SK-N-SH (cell line): Measurements from ENCODE around the gene TBL3. TPM values are rescaled to one million over a fixed set of nuclear protein-coding genes. Genes with fewer than 3 reads are reported as not detected.

Experiments
- CTCF ChIA-PET: fragments of 300-600, 350-600 bp; formaldehyde crosslinking; extraction: SDS; loops from one replicate; lab custom pipeline; 2021; lab: Yijun Ruan, JAX
- POLR2A ChIA-PET: fragments of 350-600 bp; sonication (Branson Sonifier 250); formaldehyde crosslinking; extraction: SDS; loops from one replicate; lab custom pipeline; 2020; ENCODE audit warnings: antibody characterized with exemption, inconsistent platforms; lab: Yijun Ruan, JAX
- DNase-seq: peaks from one replicate; pipeline ENCODE4 v3.0.0; 2012
- H2AFZ ChIP-seq: fragments of 200-600 bp; sonication (generic); 2 replicates; pipeline ENCODE4 v1.8.1; 2016; ENCODE audit warnings: antibody characterized with exemption, mild to moderate bottlenecking, low read depth
- H3F3A ChIP-seq: fragments of 200-600 bp; sonication (generic); replicated peaks from 2 replicates; pipeline ENCODE3; 2016; ENCODE audit warnings: antibody characterized with exemption, mild to moderate bottlenecking; ENCODE audit not compliant: insufficient read depth
- H3K27ac ChIP-seq, 2 experiments: fragments of 200-500 bp in 1 of 2; fragments of 200-600 bp in 1 of 2; sonication (Bioruptor generic) in 1 of 2; sonication (generic), shearing (Covaris generic) in 1 of 2; 2 replicates each; pipeline versions ENCODE4 v1.5.1 to v1.6.1; 2014 to 2016; ENCODE audit warnings: low read depth in 2 of 2, inconsistent platforms in 1 of 2, low read length in 1 of 2, mild to moderate bottlenecking in 1 of 2, mixed read lengths in 1 of 2
- H3K27me3 ChIP-seq: fragments of 200-600 bp; sonication (generic), shearing (Covaris generic); 2 replicates; pipeline ENCODE4 v1.6.1; 2016; ENCODE audit warnings: mixed run types; ENCODE audit not compliant: insufficient read depth
- H3K36me3 ChIP-seq, 2 experiments: fragments of 200-500 bp in 1 of 2; fragments of 200-600 bp in 1 of 2; sonication (Bioruptor generic) in 1 of 2; sonication (generic) in 1 of 2; replicated peaks in 1 of 2; 2 replicates each; pipeline versions ENCODE3 to v1.5.1; 2014 to 2016; ENCODE audit warnings: low read length in 1 of 2, mild to moderate bottlenecking in 1 of 2; ENCODE audit not compliant: insufficient read depth in 2 of 2, control insufficient read depth in 1 of 2
- H3K4me1 ChIP-seq, 2 experiments: fragments of 200-500 bp in 1 of 2; fragments of 200-600 bp in 1 of 2; sonication (Bioruptor generic) in 1 of 2; sonication (generic), shearing (Covaris generic) in 1 of 2; 2 replicates each; pipeline versions ENCODE4 v1.5.1 to v1.6.1; 2014 to 2016; ENCODE audit warnings: low read depth in 1 of 2, low read length in 1 of 2, mixed run types in 1 of 2; ENCODE audit not compliant: insufficient read depth in 2 of 2, control insufficient read depth in 1 of 2
- H3K4me2 ChIP-seq: fragments of 200-600 bp; sonication (generic), shearing (Covaris generic); 2 replicates; pipeline ENCODE4 v1.6.1; 2017; ENCODE audit warnings: mixed run types
- H3K4me3 ChIP-seq, 2 experiments: fragments of 200-500 bp in 1 of 2; fragments of 200-600 bp in 1 of 2; sonication (Bioruptor generic) in 1 of 2; sonication (generic), shearing (Covaris generic) in 1 of 2; 2 replicates each; pipeline versions ENCODE4 v1.5.1 to v1.8.1; 2014 to 2016; ENCODE audit warnings: low read depth in 2 of 2, inconsistent platforms in 1 of 2, low read length in 1 of 2, mild to moderate bottlenecking in 1 of 2, mixed read lengths in 1 of 2, moderate library complexity in 1 of 2
- H3K79me2 ChIP-seq: fragments of 200-600 bp; sonication (generic); 2 replicates; pipeline ENCODE4 v1.8.1; 2017; ENCODE audit warnings: mild to moderate bottlenecking; ENCODE audit not compliant: insufficient read depth
- H3K9ac ChIP-seq: fragments of 200-600 bp; sonication (generic); 2 replicates; pipeline ENCODE4 v1.6.1; 2017; ENCODE audit warnings: mixed run types
- H3K9me2 ChIP-seq: fragments of 200-600 bp; sonication (generic); 2 replicates; pipeline ENCODE4 v1.6.1; 2017; ENCODE audit warnings: mixed run types
- H3K9me3 ChIP-seq: fragments of 200-600 bp; sonication (generic); 2 replicates; pipeline ENCODE4 v1.6.1; 2017; ENCODE audit warnings: mixed run types, mild to moderate bottlenecking, moderate library complexity
- H4K20me1 ChIP-seq: fragments of 200-600 bp; sonication (generic); 2 replicates; pipeline ENCODE4 v1.6.1; 2017; ENCODE audit warnings: mild to moderate bottlenecking, mixed run types; ENCODE audit not compliant: insufficient read depth
- EP300 ChIP-seq, 2 experiments: IDR thresholded peaks; 2 replicates each; pipeline versions ENCODE4 v1.4.0 to v1.6.1; 2012; ENCODE audit warnings: borderline replicate concordance in 1 of 2, low read depth in 1 of 2, low read length in 1 of 2
- EZH2phosphoT487 ChIP-seq: fragments of 200-600 bp; sonication (generic); IDR thresholded peaks from 2 replicates; pipeline ENCODE4 v1.6.1; 2017; ENCODE audit warnings: low read depth, mixed run types, mild to moderate bottlenecking, antibody characterized with exemption, moderate library complexity, borderline replicate concordance
- FOSL2 ChIP-seq: IDR thresholded peaks from 2 replicates; pipeline ENCODE4 v1.4.0; 2012; ENCODE audit warnings: low read depth, mild to moderate bottlenecking, moderate library complexity, borderline replicate concordance
- FOXJ3 ChIP-seq: sonication (generic); formaldehyde crosslinking; IDR thresholded peaks from 2 replicates; pipeline ENCODE4 v1.5.1; 2020; ENCODE audit warnings: mild to moderate bottlenecking, missing genetic modification reagents
- GATA2 ChIP-seq: sonication (generic); formaldehyde crosslinking; IDR thresholded peaks from 2 replicates; pipeline ENCODE4 v1.5.0; 2020; ENCODE audit warnings: mild to moderate bottlenecking, missing genetic modification reagents
- MXI1 ChIP-seq: IDR thresholded peaks from 2 replicates; pipeline ENCODE4 v1.6.1; 2012; ENCODE audit warnings: mild to moderate bottlenecking, low read depth, low read length, improper control_type of control experiment
- PBX3 ChIP-seq: IDR thresholded peaks from 2 replicates; pipeline ENCODE4; 2012
- RAD21 ChIP-seq: IDR thresholded peaks from 2 replicates; pipeline ENCODE4 v1.6.1; 2012; ENCODE audit warnings: mild to moderate bottlenecking, low read length
- SIN3A ChIP-seq: IDR thresholded peaks from 2 replicates; pipeline ENCODE4 v1.6.1; 2012; ENCODE audit warnings: low read depth, mild to moderate bottlenecking, low read length, moderate library complexity, borderline replicate concordance
- SMC3 ChIP-seq: IDR thresholded peaks from 2 replicates; pipeline ENCODE4 v1.6.1; 2012; ENCODE audit warnings: low read depth, low read length, improper control_type of control experiment
- TCF12 ChIP-seq: IDR thresholded peaks from 2 replicates; pipeline ENCODE4 v1.4.0; 2012
- WGBS: methylation state at CpG from one replicate; pipeline ENCODE4 v1.1.6; 2017; ENCODE audit warnings: low lambda C conversion rate; 5-methylcytosine and 5-hydroxymethylcytosine counted together
- polyA plus RNA-seq, 3 experiments: library from polyadenylated mRNA; depleted of rRNA; stranded (reverse); fragments of >200 nt; gene quantifications; 2 replicates each; pipeline ENCODE4 v1.2.3, GENCODE V29; 2012
- TF ChIP-seq, protein P1 (sequence below): fragments of 200-600 bp; sonication (generic); IDR thresholded peaks from 2 replicates; pipeline ENCODE4 v1.6.1; 2017; ENCODE audit warnings: antibody characterized with exemption, mild to moderate bottlenecking, moderate library complexity
- TF ChIP-seq, protein P2 (sequence below): IDR thresholded peaks from 2 replicates; pipeline ENCODE4 v1.4.0; 2012; ENCODE audit warnings: low read depth, borderline replicate concordance

TBL3 gene
- polyA plus RNA-seq, 1 of the 3 experiments (the other 2 are of a cell fraction), result 37.1 TPM

DNA sequence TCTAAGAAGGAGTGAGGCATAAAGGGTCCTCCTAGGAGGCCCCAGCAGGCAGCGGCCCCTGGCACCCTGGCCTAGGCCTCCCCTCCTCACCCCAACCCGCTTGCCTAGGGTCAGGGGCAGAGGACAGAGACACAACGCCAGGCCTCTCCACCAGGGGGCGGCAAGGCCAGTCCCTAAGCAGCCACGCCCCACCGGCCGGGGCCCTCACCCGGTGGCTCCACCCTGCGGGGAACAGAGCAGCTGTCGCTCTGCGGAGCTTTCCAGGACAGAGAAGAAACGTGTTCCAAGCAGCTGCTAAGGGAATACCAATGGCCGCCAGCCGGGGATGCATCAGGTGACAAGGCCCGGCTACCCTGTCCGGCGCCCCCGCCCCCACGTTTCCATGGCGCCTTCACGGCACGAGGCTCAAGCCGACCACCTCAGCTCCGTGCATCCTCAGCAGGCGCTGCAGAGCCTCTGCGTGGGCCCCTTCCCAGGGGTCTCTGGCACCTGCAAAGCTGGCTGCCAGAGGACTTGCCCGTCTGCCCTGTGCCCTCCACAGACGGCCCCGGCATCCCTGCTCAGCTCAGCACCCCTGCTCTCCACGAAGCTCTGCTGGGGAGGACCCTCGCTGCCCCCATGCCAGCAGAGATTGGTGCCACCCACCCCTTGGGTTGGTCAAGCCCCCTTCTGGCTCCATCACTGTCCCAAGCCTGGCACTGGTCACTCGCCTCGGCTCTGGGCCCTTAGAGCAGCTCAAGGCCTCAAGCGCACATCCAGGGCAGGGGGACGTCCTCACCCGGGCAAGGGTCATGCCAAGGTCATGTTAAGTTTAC lies 32.2 kb downstream of the TBL3 start:
- DNase-seq, result peak; percentile 99
- CTCF ChIA-PET, result interaction anchor here (0.6 to 4.1 kb wide), 29 partner anchors 9 to 478 kb away, joined by 3 to 108 read pairs (median 6); partner anchors contain the start of genes ECI1, GFER, NOXO1 and NTHL1
- Histone ChIP-seq H3K4me1 (peaks cover 24 to 54% of the 10 kb centered on the region in 2 experiments; a peak in 3 of 4 replicates), H3K27me3 (no peaks in the 10 kb centered on the region), H3K4me2 (peak overlapping the region; percentile 68), H3K27ac (peak overlapping the region in 1 of 2 experiments; percentile 48; a peak in 2 of 4 replicates), H3K4me3 (no peak overlapping the region; a peak in 1 of 4 replicates), H4K20me1 (peaks cover 72% of the 10 kb centered on the region), H3K36me3 (peaks cover 3 to 48% of the 10 kb centered on the region in 2 experiments), H3F3A (peaks cover 9% of the 10 kb centered on the region), H3K9ac (no peak overlapping the region), H2AFZ (no peak overlapping the region), H3K79me2 (peaks cover 72% of the 10 kb centered on the region), H3K9me2 (no peaks in the 10 kb centered on the region), H3K9me3 (no peaks in the 10 kb centered on the region)
- TF ChIP-seq EP300 (IDR thresholded peaks at IDR 0.05; ENCODE audit: borderline replicate concordance in 1 of 2, low read depth in 1 of 2, low read length in 1 of 2) (no peak), MXI1 (peak; percentile 98), FOXJ3 (CRISPR knock-in tag) (no peak), FOSL2 (no peak), EZH2phosphoT487 (no peak), SMC3 (peak; percentile 61), PBX3 (peak; percentile 45; the same call in 1 of the 2 replicates), TCF12 (no peak), SIN3A (peak; percentile 92; the same call in 1 of the 2 replicates), GATA2 (no peak), RAD21 (peak; percentile 59)
- TF ChIP-seq, protein P1, sequence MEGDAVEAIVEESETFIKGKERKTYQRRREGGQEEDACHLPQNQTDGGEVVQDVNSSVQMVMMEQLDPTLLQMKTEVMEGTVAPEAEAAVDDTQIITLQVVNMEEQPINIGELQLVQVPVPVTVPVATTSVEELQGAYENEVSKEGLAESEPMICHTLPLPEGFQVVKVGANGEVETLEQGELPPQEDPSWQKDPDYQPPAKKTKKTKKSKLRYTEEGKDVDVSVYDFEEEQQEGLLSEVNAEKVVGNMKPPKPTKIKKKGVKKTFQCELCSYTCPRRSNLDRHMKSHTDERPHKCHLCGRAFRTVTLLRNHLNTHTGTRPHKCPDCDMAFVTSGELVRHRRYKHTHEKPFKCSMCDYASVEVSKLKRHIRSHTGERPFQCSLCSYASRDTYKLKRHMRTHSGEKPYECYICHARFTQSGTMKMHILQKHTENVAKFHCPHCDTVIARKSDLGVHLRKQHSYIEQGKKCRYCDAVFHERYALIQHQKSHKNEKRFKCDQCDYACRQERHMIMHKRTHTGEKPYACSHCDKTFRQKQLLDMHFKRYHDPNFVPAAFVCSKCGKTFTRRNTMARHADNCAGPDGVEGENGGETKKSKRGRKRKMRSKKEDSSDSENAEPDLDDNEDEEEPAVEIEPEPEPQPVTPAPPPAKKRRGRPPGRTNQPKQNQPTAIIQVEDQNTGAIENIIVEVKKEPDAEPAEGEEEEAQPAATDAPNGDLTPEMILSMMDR, result peak; percentile 91
- TF ChIP-seq, protein P2, sequence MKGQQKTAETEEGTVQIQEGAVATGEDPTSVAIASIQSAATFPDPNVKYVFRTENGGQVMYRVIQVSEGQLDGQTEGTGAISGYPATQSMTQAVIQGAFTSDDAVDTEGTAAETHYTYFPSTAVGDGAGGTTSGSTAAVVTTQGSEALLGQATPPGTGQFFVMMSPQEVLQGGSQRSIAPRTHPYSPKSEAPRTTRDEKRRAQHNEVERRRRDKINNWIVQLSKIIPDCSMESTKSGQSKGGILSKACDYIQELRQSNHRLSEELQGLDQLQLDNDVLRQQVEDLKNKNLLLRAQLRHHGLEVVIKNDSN, result peak; percentile 9; the same call in 1 of the 2 replicates
- POLR2A ChIA-PET, result interaction anchor here (0.7 to 1.2 kb wide), 6 partner anchors 9 to 147 kb away, joined by 3 to 11 read pairs (median 4); partner anchors contain the start of gene RPS2
- 36% methylated on average over 20 of the region's 36 CpGs for WGBS
